HG03378 (cell line): ENCODE data around the gene MMP21.

Experiments used
- ATAC-seq: cut with Tn5 transposase; IDR thresholded peaks from one replicate; pipeline ENCODE4 v1.9.1; 2021; ENCODE audit warnings: mild to moderate bottlenecking, moderate library complexity; ENCODE audit not compliant: unreplicated experiment

Gene MMP21

GRCh38 chr10:125768219-125768855 is 7.3 kb downstream of the MMP21 start:
- ATAC-seq = no peak

GRCh38 chr10:125766511-125766910 is 9.1 kb downstream of the MMP21 start:
- no peak for ATAC-seq

GRCh38 chr10:125765835-125766234 is 9.8 kb downstream of the MMP21 start:
- ATAC-seq = no peak

GRCh38 chr10:125762692-125763648 is 12.7 kb downstream of the MMP21 start:
- ATAC-seq = no peak

- ATAC-seq = no peak
These were observed 13.7 kb downstream of the MMP21 start for GRCh38 chr10:125761961-125762360.

- ATAC-seq = no peak
These were observed 17.9 kb downstream of the MMP21 start for GRCh38 chr10:125757742-125758141.

- ATAC-seq = no peak
These were observed 18.7 kb downstream of the MMP21 start for GRCh38 chr10:125756853-125757487.

- no peak for ATAC-seq
These were observed 19.4 kb downstream of the MMP21 start for GRCh38 chr10:125756196-125756595.

GRCh38 chr10:125747417-125747816 is 28.2 kb downstream of the MMP21 start:
- no peak for ATAC-seq

GRCh38 chr10:125744909-125745308 is 30.7 kb downstream of the MMP21 start:
- ATAC-seq = no peak

- no peak for ATAC-seq
These were observed 33.2 kb downstream of the MMP21 start for GRCh38 chr10:125742465-125742864.

- no peak for ATAC-seq
These were observed 35.5 kb downstream of the MMP21 start for GRCh38 chr10:125739994-125740679.

GRCh38 chr10:125738206-125738605 is 37.4 kb downstream of the MMP21 start:
- ATAC-seq = no peak

- ATAC-seq = no peak
These were observed 40.8 kb downstream of the MMP21 start for GRCh38 chr10:125734823-125735222.

- ATAC-seq = no peak
These were observed 41.5 kb downstream of the MMP21 start for GRCh38 chr10:125734148-125734547.

GRCh38 chr10:125727436-125727835 is 48.2 kb downstream of the MMP21 start:
- ATAC-seq = no peak

- no peak for ATAC-seq
These were observed 48.7 kb downstream of the MMP21 start for GRCh38 chr10:125726914-125727313.

GRCh38 chr10:125722811-125723210 is 52.8 kb downstream of the MMP21 start:
- ATAC-seq = no peak

- peak; percentile 40 for ATAC-seq
These were observed 54.6 kb downstream of the MMP21 start for GRCh38 chr10:125721035-125721434.

- ATAC-seq = no peak
These were observed 55.6 kb downstream of the MMP21 start for GRCh38 chr10:125720002-125720382.
